BLaER1 treated with 17β-estradiol and CSF1 and Interleukin-3, amounts not matched to agents 10 nM and 100 nM (cell line): ENCODE data around the gene GNPDA1.
"Not testable (repeated sequence)": the region's sequence is repeated elsewhere in the genome, so short reads cannot be mapped to it uniquely, and the experiment has no call there.

Experiments used
- H3K27ac ChIP-seq, 11 experiments: shearing (Covaris generic); formaldehyde crosslinking; 2 replicates each; pipeline ENCODE4 v1.8.1; 2022
- H3K27me3 ChIP-seq, 11 experiments: shearing (Covaris generic); formaldehyde crosslinking; 2 replicates each; pipeline ENCODE4 v1.8.1; 2022
- H3K36me3 ChIP-seq, 11 experiments: shearing (Covaris generic); formaldehyde crosslinking; 2 replicates each; pipeline ENCODE4 v1.8.1; 2022
- H3K4me1 ChIP-seq, 10 experiments: shearing (Covaris generic); formaldehyde crosslinking; 2 replicates each; pipeline ENCODE4 v1.8.1; 2022
- H3K4me2 ChIP-seq, 11 experiments: shearing (Covaris generic); formaldehyde crosslinking; 2 replicates each; pipeline ENCODE4 v1.8.1; 2022
- H3K4me3 ChIP-seq, 10 experiments: shearing (Covaris generic); formaldehyde crosslinking; 2 replicates each; pipeline ENCODE4 v1.8.1; 2022
- H3K9ac ChIP-seq, 11 experiments: shearing (Covaris generic); formaldehyde crosslinking; 2 replicates each; pipeline ENCODE4 v1.8.1; 2022
- H3K9me3 ChIP-seq, 11 experiments: shearing (Covaris generic); formaldehyde crosslinking; replicated peaks in 1 of 11; 2 replicates each; pipeline ENCODE4 v1.8.1; 2022
- H4K20me1 ChIP-seq, 11 experiments: shearing (Covaris generic); formaldehyde crosslinking; 2 replicates each; pipeline ENCODE4 v1.8.1; 2022
- Cebpa-rat ChIP-seq, 11 experiments: shearing (Covaris generic); IDR thresholded peaks; 2 replicates each; pipeline ENCODE4 v1.8.1; 2022

GNPDA1 gene

GRCh38 chr5:142046191-142046590 is 33.4 kb upstream of the GNPDA1 start:
- H3K4me1 ChIP-seq = peaks cover 0 to 53% (median 0%) of the 10 kb centered on the region in 10 experiments; a peak in 8 of 20 replicates

GRCh38 chr5:142040881-142041280 is 28.1 kb upstream of the GNPDA1 start:
- H3K4me1 ChIP-seq = peaks cover 0 to 37% (median 0%) of the 10 kb centered on the region in 10 experiments; a peak in 8 of 20 replicates
- not testable (repeated sequence) for H3K27ac ChIP-seq, H3K36me3 ChIP-seq, H3K9ac ChIP-seq, H4K20me1 ChIP-seq, H3K4me2 ChIP-seq, H3K9me3 ChIP-seq, H3K27me3 ChIP-seq, H3K4me3 ChIP-seq

More at GRCh38 chr5:142046191-142046590, 33.4 kb upstream of the GNPDA1 start:
- TF ChIP-seq Cebpa-rat (IDR thresholded peaks at IDR 0.05) = no peak
- peaks cover 0 to 6% (median 0%) of the 10 kb centered on the region in 11 experiments; a peak in 1 of 22 replicates for H3K9me3 ChIP-seq
- H4K20me1 ChIP-seq = no peaks in the 10 kb centered on the region
- H3K27me3 ChIP-seq = no peaks in the 10 kb centered on the region
- peak overlapping the region in 4 of 11 experiments; percentile 20 to 59 (median 42); a peak in 5 of 22 replicates for H3K27ac ChIP-seq
- peak overlapping the region in 2 of 11 experiments; percentile 27 to 34; a peak in 2 of 22 replicates for H3K9ac ChIP-seq
- no peaks in the 10 kb centered on the region for H3K36me3 ChIP-seq
- peak overlapping the region in 5 of 11 experiments; percentile 22 to 84 (median 63); a peak in 9 of 22 replicates for H3K4me2 ChIP-seq
- no peak overlapping the region for H3K4me3 ChIP-seq

- no peaks in the 10 kb centered on the region for H4K20me1 ChIP-seq
- H3K4me3 ChIP-seq = no peak overlapping the region
- no peaks in the 10 kb centered on the region for H3K36me3 ChIP-seq
- H3K9me3 ChIP-seq = peaks cover 0 to 6% (median 0%) of the 10 kb centered on the region in 11 experiments; a peak in 2 of 22 replicates
- no peaks in the 10 kb centered on the region for H3K27me3 ChIP-seq
- TF ChIP-seq Cebpa-rat (IDR thresholded peaks at IDR 0.05) = no peak
- peaks cover 0 to 35% (median 0%) of the 10 kb centered on the region in 10 experiments; a peak in 6 of 20 replicates for H3K4me1 ChIP-seq
- 0 out of 22 replicates have a peak overlapping the region, but pooled peaks of 1 of the 11 experiments have one; percentile 0 for H3K4me2 ChIP-seq
- no peak overlapping the region for H3K9ac ChIP-seq
- H3K27ac ChIP-seq = no peak overlapping the region
These were observed 27.5 kb upstream of the GNPDA1 start for GRCh38 chr5:142040285-142040684.

DNA sequence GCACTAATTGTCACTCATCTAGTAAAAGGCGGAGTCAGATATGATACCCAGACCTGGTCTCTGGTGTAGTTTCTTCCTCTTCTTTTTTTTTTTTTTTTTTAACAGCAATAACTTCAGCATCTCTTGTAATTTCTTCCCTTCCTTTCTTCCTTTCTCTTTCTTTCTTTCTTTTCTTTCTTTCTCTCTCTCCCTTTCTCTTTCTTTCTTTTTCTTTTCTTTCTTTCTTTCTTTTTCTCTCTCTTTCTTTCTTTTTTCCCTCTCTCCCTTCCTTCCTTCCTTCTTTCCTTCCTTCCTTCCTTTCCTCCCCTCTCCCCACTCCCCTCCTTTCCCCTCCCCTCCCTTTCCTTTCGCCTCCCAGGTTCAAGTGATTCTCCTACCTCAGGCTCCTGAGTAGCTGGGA is 25.9 kb upstream of the GNPDA1 start:
- Histone ChIP-seq H3K36me3 (no peaks in the 10 kb centered on the region), H3K4me3 (no peak overlapping the region), H3K27ac (no peak overlapping the region), H3K4me1 (peaks cover 0 to 37% (median 0%) of the 10 kb centered on the region in 10 experiments; a peak in 5 of 20 replicates), H3K27me3 (no peaks in the 10 kb centered on the region), H4K20me1 (no peaks in the 10 kb centered on the region), H3K9ac (no peak overlapping the region), H3K9me3 (peaks cover 0 to 6% (median 0%) of the 10 kb centered on the region in 11 experiments; a peak in 1 of 22 replicates), H3K4me2 (no peak overlapping the region)
- TF ChIP-seq Cebpa-rat (IDR thresholded peaks at IDR 0.05) = no peak

- H3K27me3 ChIP-seq, H3K9ac ChIP-seq, H3K9me3 ChIP-seq, H3K4me2 ChIP-seq, H4K20me1 ChIP-seq, H3K27ac ChIP-seq, H3K4me3 ChIP-seq, H3K36me3 ChIP-seq: not testable (repeated sequence)
- H3K4me1 ChIP-seq = peaks cover 0 to 37% (median 0%) of the 10 kb centered on the region in 10 experiments; a peak in 5 of 20 replicates
These were observed 24.8 kb upstream of the GNPDA1 start for GRCh38 chr5:142037599-142037998.

DNA sequence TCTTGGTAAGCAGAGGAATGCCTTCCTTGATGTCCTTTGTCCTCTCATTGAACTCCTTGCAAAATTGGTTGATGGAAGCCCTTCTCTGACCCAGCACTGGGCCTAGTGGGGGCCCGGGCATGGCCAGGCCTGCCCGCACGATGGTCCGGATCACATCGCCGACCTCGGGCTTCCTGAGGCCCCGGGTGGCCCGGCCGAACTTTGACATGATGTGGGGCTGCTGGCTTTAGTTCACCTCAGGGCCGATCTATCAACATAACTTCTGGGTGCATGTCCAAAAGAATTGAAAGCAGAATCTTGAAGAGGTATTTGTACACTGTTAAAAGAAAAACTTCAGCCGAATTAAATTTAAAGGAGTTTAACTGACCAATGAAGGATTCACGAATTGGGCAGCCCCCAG is 24.1 kb upstream of the GNPDA1 start:
- no peaks in the 10 kb centered on the region for H4K20me1 ChIP-seq
- H3K4me3 ChIP-seq = no peak overlapping the region
- no peaks in the 10 kb centered on the region for H3K36me3 ChIP-seq
- no peak overlapping the region for H3K9ac ChIP-seq
- 0 out of 22 replicates have a peak overlapping the region, but pooled peaks of 1 of the 11 experiments have one; percentile 17 for H3K27ac ChIP-seq
- H3K27me3 ChIP-seq = no peaks in the 10 kb centered on the region
- H3K9me3 ChIP-seq = peaks cover 0 to 6% (median 0%) of the 10 kb centered on the region in 11 experiments; a peak in 1 of 22 replicates
- TF ChIP-seq Cebpa-rat (IDR thresholded peaks at IDR 0.05) = no peak
- H3K4me1 ChIP-seq = peaks cover 0 to 37% (median 0%) of the 10 kb centered on the region in 10 experiments; a peak in 5 of 20 replicates
- peak overlapping the region in 2 of 11 experiments; percentile 52 to 53; a peak in 3 of 22 replicates for H3K4me2 ChIP-seq

- Histone ChIP-seq H3K27ac (no peak overlapping the region), H3K36me3 (no peaks in the 10 kb centered on the region), H4K20me1 (no peaks in the 10 kb centered on the region), H3K9me3 (no peaks in the 10 kb centered on the region), H3K27me3 (no peaks in the 10 kb centered on the region), H3K9ac (no peak overlapping the region), H3K4me3 (no peak overlapping the region), H3K4me1 (peaks cover 0 to 37% (median 0%) of the 10 kb centered on the region in 10 experiments; a peak in 5 of 20 replicates), H3K4me2 (peak overlapping the region in 2 of 11 experiments; percentile 30 to 69; a peak in 3 of 22 replicates)
- no peak for TF ChIP-seq Cebpa-rat (IDR thresholded peaks at IDR 0.05)
These were observed 22.2 kb upstream of the GNPDA1 start for GRCh38 chr5:142034994-142035393.

GRCh38 chr5:142033632-142034567 is 21.1 kb upstream of the GNPDA1 start:
- H3K9me3 ChIP-seq, H3K36me3 ChIP-seq, H3K27ac ChIP-seq, H3K27me3 ChIP-seq, H4K20me1 ChIP-seq, H3K9ac ChIP-seq, H3K4me3 ChIP-seq: not testable (repeated sequence)
- peak overlapping the region in 1 of 11 experiments; percentile 69; a peak in 1 of 22 replicates for H3K4me2 ChIP-seq
- H3K4me1 ChIP-seq = peaks cover 0 to 29% (median 0%) of the 10 kb centered on the region in 10 experiments; a peak in 5 of 20 replicates
